Muscle of back (tissue), 11 donors: ENCODE results near the gene PP2D1. TPM values are rescaled to one million over a fixed set of nuclear protein-coding genes. Genes with fewer than 3 reads are reported as not detected.
"Not testable (repeated sequence)": the region's sequence is repeated elsewhere in the genome, so short reads cannot be mapped to it uniquely, and the experiment has no call there.

Source experiments
- DNase-seq, 3 donors: peaks; one replicate each; pipeline versions ENCODE4 v3.0.0 to v3.0.0-alpha.2; 2013
- polyA plus RNA-seq, 10 donors: library from polyadenylated mRNA; unstranded; fragments of 120-200 nt; gene quantifications; one replicate each; pipeline ENCODE4 v1.2.1, GENCODE V29; 2013; ENCODE audit not compliant: insufficient read length in 10 of 10

PP2D1 gene
- polyA plus RNA-seq, 10 donors: 0.12 to 0.94 (median 0.21) TPM

GRCh38 chr3:20040548-20041196 lies 28.6 kb upstream of the PP2D1 start:
- DNase-seq: peak; percentile 56 to 91 (median 74)

DNA sequence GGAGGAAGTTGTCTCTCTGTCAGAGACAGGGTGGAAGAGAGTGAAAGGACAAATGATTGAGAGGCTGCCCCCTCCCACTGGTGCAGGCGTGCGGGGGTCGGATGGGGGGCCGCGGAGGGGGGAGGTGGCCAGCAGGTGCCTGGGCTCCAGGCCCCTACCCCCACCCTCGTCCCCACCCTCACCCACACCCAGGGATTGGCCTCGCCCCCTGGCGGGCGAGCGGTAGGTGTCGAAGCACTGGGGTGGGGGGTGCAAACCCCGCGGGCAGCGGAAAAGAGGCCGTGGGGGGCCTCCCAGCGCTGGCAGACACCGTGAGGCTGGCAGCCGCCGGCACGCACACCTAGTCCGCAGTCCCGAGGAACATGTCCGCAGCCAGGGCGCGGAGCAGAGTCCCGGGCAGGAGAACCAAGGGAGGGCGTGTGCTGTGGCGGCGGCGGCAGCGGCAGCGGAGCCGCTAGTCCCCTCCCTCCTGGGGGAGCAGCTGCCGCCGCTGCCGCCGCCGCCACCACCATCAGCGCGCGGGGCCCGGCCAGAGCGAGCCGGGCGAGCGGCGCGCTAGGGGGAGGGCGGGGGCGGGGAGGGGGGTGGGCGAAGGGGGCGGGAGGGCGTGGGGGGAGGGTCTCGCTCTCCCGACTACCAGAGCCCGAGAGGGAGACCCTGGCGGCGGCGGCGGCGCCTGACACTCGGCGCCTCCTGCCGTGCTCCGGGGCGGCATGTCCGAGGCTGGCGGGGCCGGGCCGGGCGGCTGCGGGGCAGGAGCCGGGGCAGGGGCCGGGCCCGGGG lies 27.9 kb upstream of the PP2D1 start, which contains the start of gene KAT2B:
Gene KAT2B (plus strand): TSS at position 682 of the 783 bp plus-strand sequence. CDS start 32 bp downstream, at position 714.
- peak; percentile 70 to 91 (median 80) for DNase-seq

- no peak for DNase-seq
Observed at GRCh38 chr3:20039466-20039764, 27.4 kb upstream of the PP2D1 start.

GRCh38 chr3:20038699-20039465 lies 26.8 kb upstream of the PP2D1 start:
- DNase-seq: peak in 1 of 3 donors; percentile 32

DNA sequence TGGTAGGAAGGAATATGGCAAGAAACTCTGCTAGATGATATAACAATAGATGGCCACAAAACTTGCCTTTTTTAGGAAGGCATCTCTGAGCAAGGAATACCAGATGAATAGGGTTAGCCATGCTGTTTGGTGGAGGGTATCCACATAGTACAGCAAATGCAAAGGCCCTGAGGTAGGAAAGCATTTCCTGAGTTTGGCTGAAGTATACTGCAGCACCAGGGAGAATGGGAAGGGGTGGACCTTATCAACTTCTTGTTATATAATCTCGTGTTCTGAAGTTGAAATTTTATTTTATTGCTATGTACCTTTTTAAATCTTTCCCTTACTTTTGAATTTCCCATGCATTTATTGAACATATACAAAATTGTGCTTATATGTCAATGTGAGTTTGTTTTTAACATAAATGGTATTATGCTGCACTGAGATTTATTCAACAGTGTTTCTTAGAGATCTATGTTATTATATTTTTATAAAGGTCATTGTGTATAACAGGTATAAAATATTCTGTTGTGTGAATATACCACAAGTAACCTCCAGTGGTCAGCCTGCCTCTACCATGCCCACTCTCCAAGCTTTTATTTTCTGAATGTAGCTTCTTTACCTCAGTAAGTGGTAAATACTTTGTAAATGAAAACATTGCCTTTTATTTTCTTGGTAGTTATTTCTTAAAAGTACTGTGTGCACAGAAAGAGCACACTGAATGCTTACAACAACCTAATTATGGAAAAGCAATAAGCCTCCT lies 25.4 kb upstream of the PP2D1 start:
- DNase-seq: no peak

- DNase-seq: no peak
Observed at GRCh38 chr3:20035019-20035418, 23.0 kb upstream of the PP2D1 start.

DNA sequence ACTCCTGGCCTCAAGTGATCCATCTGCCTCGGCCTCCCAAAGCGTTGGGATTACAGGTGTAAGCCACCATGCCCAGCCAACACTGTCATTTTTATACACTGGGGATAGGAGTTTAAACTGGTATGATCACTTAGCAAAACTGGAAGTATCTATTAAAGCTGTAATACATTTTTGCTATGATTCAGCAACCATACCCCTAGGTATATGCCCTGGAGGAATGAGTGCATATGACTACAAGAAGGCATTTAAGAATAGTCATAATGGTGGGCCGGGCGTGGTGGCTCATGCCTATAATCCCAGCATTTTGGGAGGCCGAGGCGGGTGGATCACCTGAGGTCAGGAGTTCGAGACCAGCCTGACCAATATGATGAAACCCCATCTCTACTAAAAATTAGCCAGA lies 19.9 kb upstream of the PP2D1 start:
- DNase-seq: not testable (repeated sequence)

DNA sequence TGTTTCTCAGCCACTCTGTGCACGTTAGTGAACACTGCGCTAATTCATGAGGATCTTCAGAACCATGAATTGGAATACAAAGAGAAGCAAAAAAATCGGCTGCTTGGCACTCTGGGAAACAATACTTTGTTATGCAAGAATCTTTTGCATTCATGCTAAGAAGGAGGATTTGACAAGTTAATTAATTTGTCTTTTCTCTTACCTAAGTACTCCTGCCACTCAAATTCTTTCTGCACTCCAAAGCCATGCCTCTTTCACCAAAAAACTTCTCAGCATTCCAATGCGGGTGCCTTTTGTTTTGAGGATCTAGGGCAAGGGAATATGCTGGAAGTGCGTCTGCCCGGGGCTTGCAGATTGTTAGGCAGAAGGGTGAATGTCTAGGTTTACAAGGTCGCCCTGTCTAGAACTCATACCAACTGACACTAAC lies 16.9 kb upstream of the PP2D1 start:
- DNase-seq: no peak

- no peak for DNase-seq
Observed at GRCh38 chr3:20027136-20027535, 15.1 kb upstream of the PP2D1 start.

GRCh38 chr3:20023623-20024405 lies 11.8 kb upstream of the PP2D1 start:
- peak in 1 of 3 donors; percentile 32 for DNase-seq

DNA sequence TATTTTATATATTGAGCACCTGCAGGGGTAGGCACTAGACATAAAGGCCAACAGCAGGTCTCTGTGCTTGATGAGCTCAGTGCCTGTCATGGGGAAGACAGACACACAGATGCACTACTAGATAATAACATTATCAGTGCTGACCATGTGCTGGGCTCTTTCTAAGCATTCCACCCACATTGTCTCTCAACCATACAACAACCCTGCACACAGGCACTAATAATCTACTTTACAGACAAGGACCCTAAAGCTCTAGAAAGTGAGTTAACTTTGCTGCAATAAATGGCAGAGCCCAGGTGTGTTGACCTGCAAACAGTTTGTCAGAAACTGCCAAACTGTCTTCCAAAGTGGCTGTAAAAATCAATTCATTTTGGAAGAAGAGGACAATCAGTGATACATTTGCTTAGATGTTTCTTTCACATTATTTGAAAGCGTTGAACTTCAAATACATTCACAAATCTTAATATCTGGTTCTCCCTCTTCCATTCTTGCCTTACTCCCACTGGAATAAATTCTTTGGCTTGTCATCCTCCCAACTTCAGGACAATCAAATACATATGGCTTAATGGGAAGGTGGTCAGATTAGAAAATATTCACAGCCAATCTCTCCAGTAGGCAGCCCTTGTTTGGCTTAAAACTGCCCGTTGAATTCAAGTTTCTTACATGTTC lies 11.0 kb upstream of the PP2D1 start:
- no peak for DNase-seq

DNA sequence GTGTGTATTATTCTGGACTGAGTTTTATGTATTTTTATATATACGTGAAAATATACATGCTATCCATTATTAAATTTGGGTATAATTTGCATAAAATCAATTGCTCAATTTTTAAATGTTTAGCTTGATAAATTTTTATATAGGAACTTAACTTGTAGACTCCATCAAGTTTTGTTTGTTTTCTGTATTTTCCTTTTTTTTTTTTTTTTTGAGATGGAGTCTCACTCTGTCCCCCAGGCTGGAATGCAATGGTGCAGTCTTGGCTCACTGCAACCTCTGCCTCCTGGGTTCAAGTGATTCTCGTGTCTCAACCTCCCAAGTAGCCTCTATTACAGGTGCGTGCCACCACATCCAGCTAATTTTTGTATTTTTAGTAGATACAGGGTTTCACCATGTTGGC lies 4.0 kb upstream of the PP2D1 start:
- DNase-seq: not testable (repeated sequence)

- DNase-seq: no peak
Observed at GRCh38 chr3:20015525-20015924, 3.5 kb upstream of the PP2D1 start.

GRCh38 chr3:20013396-20013795 lies 1.3 kb upstream of the PP2D1 start:
- DNase-seq: no peak

GRCh38 chr3:20008646-20009045 lies 3.4 kb downstream of the PP2D1 start:
- no peak for DNase-seq

DNA sequence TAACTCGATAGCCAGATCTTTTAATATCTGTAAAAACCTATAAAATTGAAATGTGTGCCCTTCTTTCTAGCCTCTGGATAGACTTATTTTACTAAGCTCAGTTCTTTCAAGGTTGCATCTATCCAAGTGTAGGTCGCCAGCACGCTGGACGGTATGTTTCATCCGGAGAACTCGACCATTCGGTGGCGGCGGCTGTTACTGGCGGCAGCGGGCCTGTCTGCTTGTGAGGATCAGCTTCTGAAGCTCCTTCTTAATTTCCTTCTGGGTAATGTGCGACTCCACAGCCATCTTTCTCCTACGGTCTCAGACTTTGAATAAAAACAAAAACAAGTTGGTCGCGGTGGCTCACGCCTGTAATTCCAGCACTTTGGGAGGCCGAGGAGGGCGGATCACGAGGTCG lies 4.1 kb downstream of the PP2D1 start:
- DNase-seq: no peak

DNA sequence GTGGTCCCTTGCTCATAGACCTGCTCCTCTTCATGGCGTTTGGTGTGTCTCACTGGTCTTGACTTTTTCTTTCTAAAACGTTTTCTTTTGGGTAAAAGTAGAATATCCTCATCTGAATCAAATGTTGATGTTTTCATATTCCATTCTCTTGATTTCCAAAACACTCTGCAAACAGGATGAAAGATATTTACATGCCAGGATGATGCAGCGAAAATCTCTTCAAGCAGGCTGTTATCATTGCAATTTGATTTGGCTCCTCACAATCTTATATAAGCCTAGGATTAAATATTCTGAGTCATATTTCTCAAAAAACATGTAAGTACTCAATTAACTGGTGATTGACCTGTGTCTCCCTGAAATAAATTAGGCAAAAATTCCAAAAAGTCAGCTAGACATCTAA lies 10.1 kb downstream of the PP2D1 start:
- DNase-seq: no peak

DNA sequence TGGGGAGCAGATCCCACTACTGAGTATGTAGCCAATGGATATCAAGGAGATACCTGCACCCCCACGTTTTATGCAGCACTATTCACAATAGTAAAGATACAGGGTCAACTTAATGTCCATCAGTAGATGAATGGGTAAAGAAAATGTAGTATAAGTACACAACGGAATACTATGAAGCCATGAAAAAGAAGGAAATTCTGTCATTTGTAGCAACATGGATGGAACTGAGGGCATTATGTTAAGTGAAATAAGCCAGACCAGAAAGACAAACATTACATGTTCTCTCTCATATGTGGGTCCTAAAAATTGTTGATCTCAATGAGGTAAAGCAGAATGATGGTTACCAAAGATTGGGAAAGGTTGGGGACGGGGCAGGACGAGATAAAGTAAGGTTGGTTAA lies 14.6 kb downstream of the PP2D1 start:
- no peak for DNase-seq

GRCh38 chr3:19994796-19995195 lies 17.3 kb downstream of the PP2D1 start:
- peak in 2 of 3 donors; percentile 29 to 39 for DNase-seq

DNA sequence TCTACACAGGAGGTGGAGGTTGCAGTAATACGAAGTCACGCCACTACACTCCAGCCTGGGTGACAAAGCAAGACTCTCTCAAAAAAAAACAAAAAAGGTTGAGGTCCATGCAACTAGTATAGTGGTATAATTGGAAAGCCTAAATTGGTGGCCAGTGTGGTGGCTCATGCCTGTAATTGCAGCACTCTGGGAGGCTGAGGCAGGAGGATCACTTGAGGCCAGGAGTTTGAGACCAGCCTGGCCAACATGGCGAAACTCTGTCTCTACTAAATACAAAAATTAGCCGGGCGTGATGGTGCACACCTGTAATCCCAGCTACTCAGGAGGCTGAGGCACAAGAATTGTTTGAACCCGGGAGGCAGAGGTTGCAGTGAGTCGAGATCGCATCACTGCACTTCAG lies 23.2 kb downstream of the PP2D1 start:
- not testable (repeated sequence) for DNase-seq
